Activated naive CD8-positive, alpha-beta T cell treated with anti-CD3 and anti-CD28 coated beads, Interleukin-2, amount 50 U/mL, for 24 hours (primary cell): Measurements from ENCODE around the gene SLC25A18.
"Not testable (repeated sequence)": the region's sequence is repeated elsewhere in the genome, so short reads cannot be mapped to it uniquely, and the experiment has no call there.

Source experiments
- ATAC-seq: fragments of 150-1000 bp; cut with Tn5 transposase; one replicate; pipeline ENCODE4 v1.10.0; 2021
- DNase-seq: peaks from one replicate; pipeline ENCODE4 v3.0.0; 2021
- H3K27ac Mint-ChIP-seq: one replicate; pipeline ENCODE4 v1.8.0; 2021; ENCODE audit warnings: mild to moderate bottlenecking, mixed read lengths
- H3K27me3 Mint-ChIP-seq: one replicate; pipeline ENCODE4 v1.8.0; 2021; ENCODE audit warnings: mixed read lengths
- H3K36me3 Mint-ChIP-seq: one replicate; pipeline ENCODE4 v1.8.0; 2021; ENCODE audit warnings: low read depth, mixed read lengths
- H3K4me1 Mint-ChIP-seq: one replicate; pipeline ENCODE4 v1.8.0; 2021; ENCODE audit warnings: mixed read lengths
- H3K4me3 Mint-ChIP-seq: one replicate; pipeline ENCODE4 v1.8.0; 2021; ENCODE audit warnings: mild to moderate bottlenecking, moderate library complexity, mixed read lengths
- H3K9me3 Mint-ChIP-seq: one replicate; pipeline ENCODE4 v1.8.0; 2021; ENCODE audit warnings: mixed read lengths

The SLC25A18 gene

GRCh38 chr22:17552737-17553136 lies 10.6 kb upstream of the SLC25A18 start:
- DNase-seq (no peak), ATAC-seq (no peak)
- H3K9me3 Mint-ChIP-seq: no peaks in the 10 kb centered on the region
- H3K27ac Mint-ChIP-seq: no peak overlapping the region
- H3K4me3 Mint-ChIP-seq: no peak overlapping the region
- no peaks in the 10 kb centered on the region for H3K36me3 Mint-ChIP-seq
- no peaks in the 10 kb centered on the region for H3K4me1 Mint-ChIP-seq
- H3K27me3 Mint-ChIP-seq: no peaks in the 10 kb centered on the region

DNA sequence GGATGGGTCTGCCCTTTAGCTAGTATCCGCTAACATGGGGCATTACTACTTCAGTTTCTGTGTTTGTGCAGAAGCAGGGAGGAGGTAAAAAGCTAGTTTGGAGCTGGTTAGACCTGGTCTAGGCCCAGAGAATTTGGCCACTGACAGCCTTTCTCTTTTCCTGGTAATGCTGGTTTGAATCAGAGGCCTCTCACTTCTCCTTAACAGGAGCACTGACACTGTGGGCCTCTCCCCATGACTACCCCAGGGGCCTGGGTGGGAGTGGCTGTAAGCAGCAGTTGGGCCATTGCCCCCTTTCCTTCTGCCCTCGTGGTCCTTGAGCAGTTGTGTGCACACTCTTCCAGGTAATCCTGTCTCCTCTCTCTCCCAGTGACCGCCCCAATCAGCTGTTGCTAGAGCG lies 8.5 kb upstream of the SLC25A18 start:
- Mint-ChIP-seq H3K4me1 (no peaks in the 10 kb centered on the region), H3K4me3 (no peak overlapping the region)
- ATAC-seq: no peak

GRCh38 chr22:17559188-17559587 lies 4.1 kb upstream of the SLC25A18 start:
- H3K27ac Mint-ChIP-seq: no peak overlapping the region
- ATAC-seq: no peak
- no peaks in the 10 kb centered on the region for H3K9me3 Mint-ChIP-seq

More for the DNA sequence above, 8.5 kb upstream of the SLC25A18 start:
- no peak for DNase-seq
- Mint-ChIP-seq H3K9me3 (no peaks in the 10 kb centered on the region), H3K36me3 (no peaks in the 10 kb centered on the region), H3K27ac (no peak overlapping the region), H3K27me3 (peaks cover 2% of the 10 kb centered on the region)

DNA sequence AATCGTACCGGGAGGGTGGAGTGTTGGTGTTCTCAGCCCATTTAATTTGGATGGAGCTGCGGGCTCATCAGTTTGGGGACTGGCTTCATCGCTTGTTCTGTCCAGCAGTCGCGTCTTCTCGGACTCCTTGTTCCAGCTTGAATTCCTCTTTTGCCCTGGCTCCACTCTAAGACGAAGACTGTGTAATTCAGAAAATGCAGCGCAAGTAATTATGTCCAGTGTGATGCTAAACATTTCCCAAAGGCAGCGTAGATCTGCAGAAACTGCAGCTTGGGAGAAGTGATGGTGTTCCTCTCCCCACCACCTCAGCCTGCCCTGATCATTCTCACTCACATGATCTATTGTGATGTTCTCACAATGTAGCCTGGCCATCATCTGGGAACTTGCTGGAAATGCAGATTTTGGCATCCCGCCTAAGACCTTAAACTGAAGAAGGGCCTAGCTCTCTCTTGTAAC lies 666 bp downstream of the SLC25A18 start:
- DNase-seq (no peak), ATAC-seq (no peak)
- H3K4me1 Mint-ChIP-seq: no peaks in the 10 kb centered on the region

More at GRCh38 chr22:17559188-17559587, 4.1 kb upstream of the SLC25A18 start:
- no peaks in the 10 kb centered on the region for H3K4me1 Mint-ChIP-seq
- H3K36me3 Mint-ChIP-seq: no peaks in the 10 kb centered on the region
- H3K4me3 Mint-ChIP-seq: no peak overlapping the region
- DNase-seq: no peak
- peaks cover 2% of the 10 kb centered on the region for H3K27me3 Mint-ChIP-seq

DNA sequence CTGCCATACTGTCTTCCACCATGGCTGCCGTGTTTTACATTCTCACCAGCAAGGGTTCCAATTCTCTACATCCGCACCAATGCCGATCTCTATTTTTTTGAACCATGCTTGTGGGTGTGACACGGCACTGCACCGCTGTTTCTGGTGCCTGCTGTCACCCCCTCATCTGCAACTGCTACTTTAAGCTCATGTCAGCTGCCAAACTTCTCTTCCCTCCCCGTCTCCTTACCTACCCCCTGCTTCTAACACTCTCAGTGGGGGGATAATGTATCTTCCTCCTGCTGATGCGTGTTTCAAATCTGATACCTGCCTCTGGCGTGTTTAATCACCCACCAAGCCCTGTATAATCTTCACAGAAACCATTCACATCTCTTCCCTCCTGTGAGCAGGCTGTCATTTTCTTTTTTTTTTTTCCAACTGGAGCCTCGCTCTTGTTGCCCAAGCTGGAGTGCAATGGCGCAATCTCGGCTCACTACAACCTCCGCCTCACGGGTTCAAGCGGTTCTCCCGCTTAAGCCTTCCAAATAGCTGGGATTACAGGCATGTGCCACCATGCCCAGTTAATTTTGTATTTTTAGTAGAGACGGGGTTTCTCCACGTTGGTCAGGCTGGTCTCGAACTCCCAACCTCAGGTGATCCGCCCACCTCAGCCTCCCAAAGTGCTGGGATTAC lies 2.9 kb downstream of the SLC25A18 start:
- H3K36me3 Mint-ChIP-seq, H3K9me3 Mint-ChIP-seq, DNase-seq, H3K4me3 Mint-ChIP-seq, H3K27me3 Mint-ChIP-seq, H3K27ac Mint-ChIP-seq, H3K4me1 Mint-ChIP-seq, ATAC-seq: not testable (repeated sequence)

More for the DNA sequence above, 666 bp downstream of the SLC25A18 start:
- no peaks in the 10 kb centered on the region for H3K36me3 Mint-ChIP-seq
- H3K27me3 Mint-ChIP-seq: peaks cover 6% of the 10 kb centered on the region
- no peak overlapping the region for H3K4me3 Mint-ChIP-seq
- H3K27ac Mint-ChIP-seq: no peak overlapping the region
- H3K9me3 Mint-ChIP-seq: no peaks in the 10 kb centered on the region

- H3K4me3 Mint-ChIP-seq: no peak overlapping the region
- H3K36me3 Mint-ChIP-seq: no peaks in the 10 kb centered on the region
- H3K4me1 Mint-ChIP-seq: no peaks in the 10 kb centered on the region
- no peak overlapping the region for H3K27ac Mint-ChIP-seq
- ATAC-seq (no peak), DNase-seq (no peak)
- H3K9me3 Mint-ChIP-seq: no peaks in the 10 kb centered on the region
- peaks cover 3% of the 10 kb centered on the region for H3K27me3 Mint-ChIP-seq
These were observed 3.5 kb downstream of the SLC25A18 start for GRCh38 chr22:17566776-17567175.

GRCh38 chr22:17569971-17570511 lies 6.7 kb downstream of the SLC25A18 start:
- Mint-ChIP-seq H3K36me3 (no peaks in the 10 kb centered on the region), H3K4me3 (no peak overlapping the region), H3K27ac (no peak overlapping the region), H3K4me1 (no peaks in the 10 kb centered on the region), H3K27me3 (peaks cover 3% of the 10 kb centered on the region), H3K9me3 (no peaks in the 10 kb centered on the region)
- DNase-seq (no peak), ATAC-seq (no peak)

- no peak overlapping the region for H3K27ac Mint-ChIP-seq
- ATAC-seq (no peak), DNase-seq (no peak)
- no peaks in the 10 kb centered on the region for H3K4me1 Mint-ChIP-seq
- H3K4me3 Mint-ChIP-seq: no peak overlapping the region
- H3K9me3 Mint-ChIP-seq: no peaks in the 10 kb centered on the region
- H3K36me3 Mint-ChIP-seq: no peaks in the 10 kb centered on the region
- H3K27me3 Mint-ChIP-seq: peaks cover 3% of the 10 kb centered on the region
These were observed 7.7 kb downstream of the SLC25A18 start for GRCh38 chr22:17570851-17571631.

GRCh38 chr22:17575151-17575550 lies 11.9 kb downstream of the SLC25A18 start:
- no peak for DNase-seq
- H3K36me3 Mint-ChIP-seq: no peaks in the 10 kb centered on the region
- no peak for ATAC-seq
- no peaks in the 10 kb centered on the region for H3K4me1 Mint-ChIP-seq
- H3K9me3 Mint-ChIP-seq: no peaks in the 10 kb centered on the region
- H3K27ac Mint-ChIP-seq: no peak overlapping the region
- H3K4me3 Mint-ChIP-seq: no peak overlapping the region
- H3K27me3 Mint-ChIP-seq: peaks cover 2% of the 10 kb centered on the region

DNA sequence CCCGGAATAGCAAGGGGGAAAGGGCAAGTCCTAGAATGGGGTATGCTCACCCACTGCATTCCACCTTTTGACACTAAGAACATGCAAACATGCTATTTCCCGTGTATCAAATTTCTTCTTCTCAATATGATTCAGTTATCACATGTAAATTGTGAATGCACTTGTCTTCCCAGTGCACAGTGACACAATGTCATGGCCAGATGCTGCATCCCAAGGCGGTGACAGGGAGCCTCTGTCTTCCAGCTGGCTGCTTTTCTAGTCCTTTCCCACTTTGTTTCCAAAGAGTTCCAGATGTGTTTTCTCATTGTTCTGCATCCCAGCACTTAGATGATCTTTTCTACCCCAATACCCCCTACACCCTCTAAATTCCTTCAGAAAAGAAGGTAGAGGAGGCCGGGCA lies 12.4 kb downstream of the SLC25A18 start:
- Mint-ChIP-seq H3K27ac (no peak overlapping the region), H3K4me3 (no peak overlapping the region), H3K36me3 (no peaks in the 10 kb centered on the region), H3K4me1 (no peaks in the 10 kb centered on the region), H3K9me3 (no peaks in the 10 kb centered on the region), H3K27me3 (peaks cover 2% of the 10 kb centered on the region)
- no peak for ATAC-seq
- no peak for DNase-seq

DNA sequence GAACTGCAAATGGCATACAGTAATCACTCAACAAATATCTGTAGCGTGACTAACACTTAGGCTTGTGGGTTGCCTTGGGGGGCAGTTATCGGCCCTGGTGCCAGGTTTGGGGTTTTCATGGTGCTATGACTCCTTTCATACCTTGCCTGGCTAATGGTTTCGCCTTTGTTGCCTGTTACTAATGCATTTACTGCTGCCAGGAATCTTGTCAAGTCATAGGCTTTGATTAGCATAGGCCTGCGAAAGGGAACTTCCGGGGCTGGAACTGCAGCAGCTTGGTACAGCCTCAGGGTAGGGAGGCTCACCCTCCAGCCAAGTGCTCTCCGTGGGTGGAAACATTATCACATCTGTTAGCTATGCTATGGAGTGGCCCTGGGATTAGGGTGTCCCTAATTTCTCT lies 13.2 kb downstream of the SLC25A18 start:
- ATAC-seq (peak; percentile 24), DNase-seq (no peak)
- no peaks in the 10 kb centered on the region for H3K36me3 Mint-ChIP-seq
- no peaks in the 10 kb centered on the region for H3K9me3 Mint-ChIP-seq
- H3K27me3 Mint-ChIP-seq: peaks cover 2% of the 10 kb centered on the region
- no peak overlapping the region for H3K4me3 Mint-ChIP-seq
- no peaks in the 10 kb centered on the region for H3K4me1 Mint-ChIP-seq
- H3K27ac Mint-ChIP-seq: no peak overlapping the region

DNA sequence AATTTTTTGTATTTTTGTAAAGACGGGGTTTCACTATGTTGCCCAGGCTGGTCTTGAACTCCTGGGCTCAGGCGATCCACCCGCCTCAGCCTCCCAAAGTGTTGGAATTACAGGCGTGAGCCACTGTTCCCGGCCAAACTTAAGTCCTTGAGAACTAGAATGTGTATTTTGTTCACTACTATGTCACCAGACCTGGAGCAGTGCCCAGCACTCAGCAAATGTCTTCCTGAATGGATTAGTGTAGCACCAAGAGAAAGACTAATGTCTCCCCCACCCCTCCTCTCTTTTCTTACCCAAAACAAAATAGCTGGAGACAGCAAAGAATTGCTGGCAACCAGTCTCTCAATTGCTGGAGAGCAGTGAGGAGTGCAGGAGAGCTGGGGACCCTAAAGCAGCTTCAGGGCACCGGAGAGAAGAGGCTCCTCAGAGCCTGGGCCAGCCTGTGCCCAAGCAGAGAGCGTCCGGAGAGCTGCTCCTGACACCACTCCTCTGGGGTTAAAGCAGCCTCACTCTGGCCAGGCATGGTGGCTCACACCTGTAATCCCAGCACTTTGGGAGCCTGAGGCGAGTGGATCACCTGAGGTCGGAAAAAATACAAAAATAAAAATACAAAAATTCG lies 14.9 kb downstream of the SLC25A18 start:
- H3K4me3 Mint-ChIP-seq: no peak overlapping the region
- no peaks in the 10 kb centered on the region for H3K36me3 Mint-ChIP-seq
- H3K9me3 Mint-ChIP-seq: no peaks in the 10 kb centered on the region
- H3K27ac Mint-ChIP-seq: no peak overlapping the region
- no peak for DNase-seq
- no peaks in the 10 kb centered on the region for H3K4me1 Mint-ChIP-seq
- H3K27me3 Mint-ChIP-seq: peaks cover 2% of the 10 kb centered on the region
- no peak for ATAC-seq

DNA sequence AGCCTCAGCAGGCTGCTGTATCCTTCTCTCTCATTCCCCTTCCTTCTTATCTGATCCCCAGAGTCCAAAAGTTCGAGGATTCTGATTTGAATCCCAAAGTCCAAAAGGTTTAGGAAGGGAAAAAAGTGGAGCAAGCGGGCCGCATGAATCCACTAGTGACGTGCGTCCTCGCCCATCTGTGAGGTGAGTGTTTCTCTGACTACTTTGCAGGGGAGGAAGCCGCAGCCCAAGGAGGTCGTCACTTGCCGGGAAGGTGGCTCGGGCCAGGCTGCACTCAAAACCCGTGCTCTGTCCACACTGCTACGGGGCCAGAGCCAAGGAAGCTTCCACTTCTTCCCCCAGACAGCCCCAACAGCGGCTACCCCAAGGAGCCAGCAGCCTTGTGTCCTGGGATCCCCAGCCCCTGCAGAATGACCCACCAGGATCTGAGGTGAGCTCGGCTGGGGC lies 16.3 kb downstream of the SLC25A18 start:
- Mint-ChIP-seq H3K27ac (no peak overlapping the region), H3K4me1 (no peaks in the 10 kb centered on the region), H3K27me3 (peaks cover 2% of the 10 kb centered on the region), H3K4me3 (no peak overlapping the region), H3K36me3 (no peaks in the 10 kb centered on the region), H3K9me3 (no peaks in the 10 kb centered on the region)
- ATAC-seq: no peak
- no peak for DNase-seq

GRCh38 chr22:17580441-17581031 lies 17.2 kb downstream of the SLC25A18 start:
- H3K27ac Mint-ChIP-seq: no peak overlapping the region
- no peak overlapping the region for H3K4me3 Mint-ChIP-seq
- H3K4me1 Mint-ChIP-seq: no peaks in the 10 kb centered on the region
- ATAC-seq: no peak
- peaks cover 2% of the 10 kb centered on the region for H3K27me3 Mint-ChIP-seq
- no peaks in the 10 kb centered on the region for H3K9me3 Mint-ChIP-seq
- DNase-seq: no peak
- no peaks in the 10 kb centered on the region for H3K36me3 Mint-ChIP-seq
